HG03280 (cell line): Measurements from ENCODE around the gene DESI2.

ENCODE experiments used
- ATAC-seq: cut with Tn5 transposase; IDR thresholded peaks from one replicate; pipeline ENCODE4 v1.9.1; 2021; ENCODE audit warnings: mild to moderate bottlenecking, moderate library complexity; ENCODE audit not compliant: unreplicated experiment

DESI2 gene

DNA sequence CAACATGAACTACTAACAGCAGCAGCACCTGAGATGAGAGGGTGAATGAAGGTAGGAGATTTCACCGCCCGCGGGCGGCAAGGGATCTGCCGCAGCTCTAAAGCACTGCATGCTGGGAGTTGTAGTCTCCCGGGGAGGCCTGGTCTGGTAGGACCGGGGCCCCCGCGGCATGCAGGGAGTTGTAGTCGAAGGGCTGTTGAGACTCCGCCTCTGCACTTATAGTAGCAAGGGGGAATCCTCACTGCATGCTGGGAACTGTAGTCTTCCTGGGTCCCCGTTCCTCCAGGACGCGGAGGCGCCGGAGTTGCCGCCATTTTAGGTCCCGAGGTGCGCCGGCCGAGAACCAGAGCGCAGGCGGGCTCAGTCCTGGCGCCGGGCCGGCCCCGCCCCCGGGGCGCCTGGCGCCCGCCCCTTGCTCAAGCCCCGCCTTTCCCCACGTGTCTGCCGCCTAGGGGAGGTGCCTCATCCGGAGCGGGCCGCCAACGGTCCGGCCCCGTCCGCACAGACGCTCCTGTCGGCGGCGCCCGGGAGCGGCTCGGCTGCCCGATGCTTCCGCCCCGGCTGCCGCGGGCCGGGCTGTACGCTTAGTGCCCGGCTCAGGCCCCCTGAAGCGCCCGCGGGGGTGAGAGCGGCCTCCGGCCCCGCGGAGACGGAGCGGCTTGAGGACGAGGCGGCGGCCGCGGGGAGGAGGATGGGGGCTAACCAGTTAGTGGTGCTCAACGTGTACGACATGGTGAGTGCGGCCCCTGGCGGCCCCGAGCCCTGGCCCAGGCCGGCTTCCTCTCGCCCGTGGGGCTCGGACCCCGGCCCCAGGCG, at the start of gene DESI2:
TSS of gene DESI2 (plus strand) at position 504 of the 816 bp plus-strand sequence. CDS start at position 692, 188 bp downstream.
- peak; percentile 94 for ATAC-seq

DNA sequence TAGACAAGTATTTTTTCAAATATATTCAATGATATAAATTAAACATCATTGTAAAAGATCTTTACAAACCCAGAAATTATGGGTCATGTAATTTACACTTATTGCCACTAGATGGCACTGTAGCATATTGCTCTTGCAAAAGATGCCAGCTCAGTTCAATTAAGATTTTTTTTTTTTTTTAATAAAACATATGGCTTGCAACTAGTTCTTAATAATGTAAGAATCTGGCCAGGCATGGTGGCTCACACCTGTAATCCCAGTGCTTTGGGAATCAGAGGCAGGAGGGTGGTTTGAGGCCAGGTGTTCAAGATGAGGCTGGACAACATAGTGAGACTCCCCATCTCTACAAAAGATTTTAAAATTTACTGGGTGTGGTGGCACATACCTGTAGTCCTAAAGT, 49.4 kb upstream of the DESI2 start:
- no peak for ATAC-seq

GRCh38 chr1:244605835-244606370, 47.0 kb upstream of the DESI2 start:
- ATAC-seq, result no peak

GRCh38 chr1:244614113-244614836, 38.7 kb upstream of the DESI2 start:
- no peak for ATAC-seq

DNA sequence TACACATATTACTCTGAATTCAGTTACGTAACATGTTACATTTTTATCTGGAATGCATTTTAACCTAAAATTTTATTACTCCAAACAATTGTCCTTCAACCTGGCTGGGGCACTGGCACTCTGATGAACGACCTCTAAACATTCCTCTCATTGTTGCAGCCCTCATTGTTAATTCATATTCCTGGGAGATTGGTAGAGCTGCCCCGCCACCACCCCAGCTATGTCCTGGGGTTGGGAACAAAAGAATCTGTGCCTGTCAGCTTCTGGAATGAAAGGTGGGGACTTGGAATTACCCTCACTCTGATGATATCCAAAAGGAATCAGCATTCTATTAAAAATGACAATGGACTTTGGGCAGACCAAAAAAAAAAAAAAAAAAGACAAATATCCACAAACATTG, 38.0 kb upstream of the DESI2 start:
- no peak for ATAC-seq

GRCh38 chr1:244615301-244615700, 37.6 kb upstream of the DESI2 start:
- no peak for ATAC-seq

GRCh38 chr1:244626709-244627108, 26.2 kb upstream of the DESI2 start:
- ATAC-seq, result no peak

DNA sequence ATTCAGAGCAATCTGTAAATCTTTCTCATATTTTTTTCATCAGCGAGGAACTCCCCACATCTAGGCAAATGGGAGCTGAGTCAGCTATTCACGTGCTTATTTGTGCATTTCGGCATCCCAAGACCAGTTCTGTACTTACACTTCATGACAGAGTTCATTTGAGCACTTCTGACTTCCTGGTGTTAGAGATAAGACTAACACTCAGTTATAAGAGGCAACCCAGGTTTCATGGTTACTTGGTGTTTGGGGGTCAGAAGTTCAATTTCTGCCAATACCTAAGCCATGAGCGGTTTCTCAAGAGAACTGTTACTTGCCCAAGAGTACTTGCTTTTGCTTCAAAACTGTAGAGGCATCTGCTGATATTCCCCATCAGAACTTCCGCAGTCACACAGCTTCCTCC, 24.1 kb upstream of the DESI2 start:
- no peak for ATAC-seq

DNA sequence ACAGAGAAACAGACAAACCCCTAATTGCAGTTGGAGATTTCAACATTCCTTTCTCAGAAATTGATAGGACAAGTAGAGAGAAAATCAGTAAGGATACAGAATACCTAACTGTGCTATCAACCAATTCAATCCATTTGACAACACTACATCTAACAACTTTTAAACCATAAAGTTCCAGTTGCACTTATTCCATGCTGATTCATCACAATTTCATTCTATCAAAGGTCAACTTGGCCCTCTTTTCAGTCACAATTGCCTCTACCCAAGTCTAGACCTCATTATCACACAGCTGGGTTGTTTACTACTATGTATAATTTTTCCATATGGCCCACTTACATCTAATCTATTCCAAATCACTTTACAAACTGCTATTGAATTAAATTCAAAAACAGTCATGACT, 19.8 kb upstream of the DESI2 start:
- no peak for ATAC-seq

DNA sequence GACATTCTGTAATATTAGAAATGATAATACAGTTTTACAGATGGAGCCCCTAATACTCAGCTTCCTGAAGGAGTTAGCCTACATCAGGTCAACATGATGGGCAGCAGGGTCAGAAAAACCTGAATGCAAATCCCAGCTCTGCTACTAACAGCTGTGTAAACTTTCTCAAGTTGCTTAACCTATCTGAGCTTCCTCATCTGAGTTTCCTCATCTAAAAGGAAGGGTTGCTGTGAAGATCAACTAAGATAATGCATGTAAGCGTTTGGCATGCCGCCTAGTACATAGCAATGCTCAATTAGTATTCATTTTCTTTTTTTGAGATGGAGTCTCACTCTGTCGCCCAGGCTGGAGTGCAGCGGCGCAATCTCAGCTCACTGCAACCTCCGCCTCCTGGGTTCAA, 18.4 kb upstream of the DESI2 start:
- ATAC-seq, result no peak

DNA sequence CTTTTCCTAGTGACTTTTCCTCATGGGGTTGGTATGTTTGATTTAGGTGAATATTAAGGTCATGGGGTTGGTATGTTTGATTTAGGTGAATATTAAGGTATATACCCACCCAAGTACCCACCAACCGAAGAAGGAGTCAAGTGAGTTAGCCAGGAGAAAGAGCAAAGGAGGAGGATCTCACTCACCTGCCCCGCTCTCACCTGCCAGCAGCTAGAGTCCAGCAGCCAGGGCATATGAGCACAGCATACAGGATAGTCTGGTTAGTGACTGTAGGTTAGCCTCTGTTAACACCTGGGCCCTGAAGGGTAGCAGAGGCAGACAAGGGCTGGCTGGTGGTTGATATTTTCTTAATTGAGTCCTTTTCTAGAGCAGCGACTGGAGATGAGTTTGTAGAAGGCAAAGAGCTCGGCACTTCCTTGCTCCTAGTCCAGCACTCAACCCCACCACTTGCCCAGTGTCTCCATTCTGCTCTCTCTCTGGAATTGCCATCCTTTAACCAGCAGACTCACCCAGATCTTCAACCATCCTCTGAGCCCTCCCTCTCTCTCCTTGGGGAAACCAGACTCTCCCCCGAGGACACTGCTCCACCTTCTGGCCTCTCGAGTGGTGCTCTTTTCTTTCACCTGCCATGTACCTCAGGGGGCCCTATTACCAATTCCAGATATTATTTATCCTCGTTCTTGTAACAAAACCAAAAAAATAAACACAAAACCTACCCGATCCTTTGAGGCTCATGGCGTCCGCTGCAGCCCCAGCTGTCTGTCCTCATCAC, 16.3 kb upstream of the DESI2 start:
- no peak for ATAC-seq

DNA sequence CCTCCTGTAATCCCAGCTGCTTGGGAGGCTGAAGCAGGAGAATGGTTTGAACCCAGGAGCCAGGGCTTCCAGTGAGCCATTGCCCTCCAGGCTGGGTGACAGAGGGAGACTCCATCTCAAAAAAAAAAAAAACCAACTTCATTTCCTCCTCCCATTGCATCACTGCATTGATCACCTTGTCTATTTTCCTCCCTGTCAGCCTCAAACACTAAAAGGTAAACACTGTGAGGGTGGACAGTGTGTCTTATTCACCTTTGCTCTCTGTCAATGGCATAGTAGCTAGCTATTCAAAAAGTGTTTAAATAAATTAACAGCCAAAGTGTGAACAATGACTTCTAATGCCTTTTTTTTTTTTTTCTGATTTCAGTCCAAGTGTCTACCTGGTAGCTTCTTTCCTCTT, 13.4 kb upstream of the DESI2 start:
- ATAC-seq, result no peak

- ATAC-seq, result no peak
Measured at GRCh38 chr1:244640917-244641316, 12.0 kb upstream of the DESI2 start.

DNA sequence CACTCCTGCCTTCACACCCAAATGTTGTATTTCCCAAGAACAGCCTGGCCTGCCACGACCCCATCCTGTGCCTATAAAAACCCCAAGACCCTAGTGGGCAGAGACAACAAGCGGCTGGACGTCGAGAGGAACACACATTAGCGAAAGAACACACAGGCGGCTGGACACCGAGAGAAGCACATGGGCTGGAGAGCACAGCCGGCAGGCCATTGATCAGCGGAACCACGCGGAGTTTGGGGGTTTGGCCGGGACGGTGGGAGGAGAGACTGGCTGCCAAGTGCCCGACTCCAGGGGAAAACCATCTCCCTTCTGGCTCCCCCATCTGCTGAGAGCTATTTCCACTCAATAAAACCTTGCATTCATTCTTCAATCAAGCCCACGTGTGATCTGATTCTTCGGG, 10.4 kb upstream of the DESI2 start:
- no peak for ATAC-seq

GRCh38 chr1:244642988-244643387, 9.9 kb upstream of the DESI2 start:
- ATAC-seq, result no peak

DNA sequence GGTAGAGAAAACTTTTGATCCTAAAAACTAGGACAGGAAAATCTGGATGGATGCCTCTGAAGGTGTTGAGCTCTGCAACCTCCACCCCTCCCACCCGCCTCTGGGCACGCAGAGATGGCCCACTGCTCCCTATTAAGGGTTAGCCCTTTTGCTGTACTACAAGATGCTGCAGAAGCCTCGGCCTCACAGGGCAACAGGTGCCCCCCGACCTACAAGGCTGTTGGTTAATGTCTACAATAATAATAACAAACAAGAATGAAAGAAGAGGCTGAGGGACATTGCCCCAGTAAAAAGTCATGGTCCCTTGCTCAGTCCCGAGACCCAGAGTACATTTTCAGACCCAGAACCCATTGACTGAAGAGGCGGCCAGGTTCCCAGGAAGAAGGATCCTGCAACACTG, 7.5 kb upstream of the DESI2 start:
- no peak for ATAC-seq

DNA sequence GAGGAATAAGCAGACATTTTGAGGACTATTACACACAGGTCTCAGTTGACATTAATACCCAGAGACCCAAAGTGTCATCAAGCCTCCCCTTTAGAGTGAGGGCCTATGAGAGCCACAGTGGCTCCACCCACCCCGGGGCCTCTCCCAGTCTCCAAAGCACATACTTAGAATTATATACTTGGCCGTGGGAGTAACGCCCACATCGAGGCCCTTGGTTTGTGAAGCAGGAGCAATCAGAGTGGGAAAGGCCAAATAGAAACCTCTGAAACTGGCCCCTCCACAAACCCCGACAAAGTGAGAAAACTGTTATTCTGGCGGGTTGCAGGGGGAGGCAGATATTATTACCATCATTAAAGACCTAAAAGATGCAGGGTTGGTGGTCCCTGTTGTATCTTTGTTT, 7.0 kb upstream of the DESI2 start:
- ATAC-seq, result no peak

DNA sequence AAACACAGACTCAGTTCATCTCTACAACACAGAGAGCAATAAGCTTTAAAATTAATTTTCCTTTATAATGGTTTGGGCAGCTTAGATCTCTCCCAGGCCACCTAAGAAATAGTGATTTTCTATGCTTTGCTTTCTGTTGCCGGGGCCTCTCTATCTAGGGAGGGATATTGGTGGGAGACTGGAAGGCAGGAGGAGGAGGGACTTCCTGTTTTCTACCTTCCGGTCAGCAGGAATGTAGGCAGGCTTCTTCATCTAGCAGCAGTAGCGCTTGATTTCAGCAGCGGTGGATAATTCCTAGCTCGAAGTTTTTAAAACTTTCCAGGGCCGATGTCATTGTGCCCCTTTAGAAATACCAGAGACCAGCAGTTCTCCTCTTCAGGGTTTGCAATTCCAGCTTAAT, 5.1 kb upstream of the DESI2 start:
- no peak for ATAC-seq

DNA sequence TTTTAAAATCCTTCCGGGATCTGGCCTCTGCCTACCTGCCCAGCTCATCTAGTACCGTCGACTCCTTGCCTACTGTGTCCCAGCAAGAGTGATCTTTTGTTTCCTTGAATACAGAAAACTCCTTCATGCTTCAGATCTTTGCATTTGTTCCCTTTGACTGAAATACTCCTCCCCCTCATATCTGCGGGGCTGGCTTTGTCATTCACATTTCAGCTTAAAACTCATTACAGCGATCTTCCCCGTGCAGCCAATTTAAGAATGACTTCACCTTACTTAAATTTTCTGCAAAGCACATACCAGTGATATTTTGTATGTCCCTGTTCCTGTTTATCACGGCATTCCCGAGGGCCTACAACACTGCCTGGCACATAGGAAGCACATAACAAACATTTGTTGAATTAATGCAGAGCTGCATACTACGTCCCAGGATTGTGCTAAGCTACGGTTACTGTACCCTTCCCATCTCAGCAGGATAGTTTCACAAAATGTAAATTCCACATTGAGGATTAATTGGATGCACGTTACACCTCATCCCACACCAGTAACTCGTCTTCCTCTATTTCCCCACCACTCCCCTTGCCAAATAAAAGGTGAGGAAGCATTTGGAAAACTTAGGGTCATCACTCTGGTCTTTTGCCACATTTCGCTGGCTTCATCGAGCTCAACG, 837 bp upstream of the DESI2 start:
- ATAC-seq, result no peak

DNA sequence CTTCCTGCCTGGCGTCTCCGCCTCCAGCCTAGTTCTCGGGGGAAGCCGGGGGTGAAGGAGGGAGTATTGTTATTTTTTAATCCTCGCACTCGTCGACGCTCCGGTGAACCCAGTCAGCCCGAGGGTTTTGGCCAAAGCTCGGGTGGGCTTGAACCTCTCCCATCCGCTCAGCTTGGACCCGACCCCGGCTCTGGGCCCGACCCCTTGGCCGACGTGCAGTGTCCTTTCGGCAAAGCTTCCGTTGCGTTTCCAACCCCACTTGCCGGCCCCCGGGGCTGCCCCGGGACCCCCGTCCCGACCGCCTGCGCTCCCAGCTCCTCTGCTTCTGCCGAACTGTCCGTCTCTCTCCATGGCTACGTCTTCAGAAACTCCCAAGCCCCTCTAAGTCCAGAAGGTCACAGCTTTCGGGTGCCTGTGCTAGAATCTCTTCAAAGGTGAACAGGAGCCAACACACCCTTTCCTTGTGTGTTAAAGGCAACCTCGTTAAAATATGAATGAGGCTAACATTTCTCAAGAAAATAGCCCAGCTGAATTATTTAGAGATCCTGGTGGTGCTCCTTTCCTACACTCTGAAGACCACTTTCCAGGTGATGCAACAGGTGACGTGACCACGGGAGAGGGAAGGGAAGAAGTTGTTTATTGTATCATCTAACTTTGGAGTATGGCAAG, 647 bp downstream of the DESI2 start:
- ATAC-seq, result no peak
